Neuronal stem cell (in vitro differentiated cells): ENCODE results near the gene RTL1.

Experiments used
- DNase-seq: peaks from one replicate; pipeline ENCODE4 v3.0.0-alpha.2; 2013; ENCODE audit warnings: low spot score
- H2AFZ ChIP-seq: one replicate; pipeline ENCODE4 v1.6.1; 2013; ENCODE audit warnings: mild to moderate bottlenecking, low read length, inconsistent platforms
- H2AK5ac ChIP-seq: 2 replicates; pipeline ENCODE4 v1.6.1; 2013; ENCODE audit warnings: low read depth, mild to moderate bottlenecking, inconsistent platforms, low read length, moderate library complexity, mixed read lengths
- H2BK120ac ChIP-seq: 2 replicates; pipeline ENCODE4 v1.6.1; 2013; ENCODE audit warnings: low read depth, mild to moderate bottlenecking, inconsistent platforms, low read length, moderate library complexity, mixed read lengths
- H2BK12ac ChIP-seq: one replicate; pipeline ENCODE4 v1.6.1; 2013; ENCODE audit warnings: low read length, inconsistent platforms
- H2BK15ac ChIP-seq: 2 replicates; pipeline ENCODE4 v1.6.1; 2013; ENCODE audit warnings: mild to moderate bottlenecking, low read length, inconsistent platforms, mixed read lengths
- H2BK5ac ChIP-seq: one replicate; pipeline ENCODE4 v1.6.1; 2013; ENCODE audit warnings: inconsistent platforms, mild to moderate bottlenecking, low read length, moderate library complexity
- H3K14ac ChIP-seq: one replicate; pipeline ENCODE4 v1.6.1; 2013; ENCODE audit warnings: low read length, inconsistent platforms
- H3K18ac ChIP-seq: 2 replicates; pipeline ENCODE4 v1.6.1; 2013; ENCODE audit warnings: low read length, inconsistent platforms
- H3K23ac ChIP-seq: 2 replicates; pipeline ENCODE4 v1.6.1; 2013; ENCODE audit warnings: low read depth, mild to moderate bottlenecking, mixed read lengths, low read length, inconsistent platforms; ENCODE audit not compliant: poor library complexity
- H3K27ac ChIP-seq: replicated peaks from 3 replicates; pipeline ENCODE4 v1.5.1; 2013; ENCODE audit warnings: low read length, inconsistent platforms
- H3K27me3 ChIP-seq, 3 experiments: 2 replicates each; pipeline ENCODE4 v1.6.1; 2013; ENCODE audit warnings: low read length in 3 of 3, mild to moderate bottlenecking in 2 of 3, inconsistent platforms in 1 of 3, low read depth in 1 of 3, mixed read lengths in 1 of 3, moderate library complexity in 1 of 3; ENCODE audit not compliant: control insufficient read depth in 3 of 3, insufficient read depth in 3 of 3
- H3K36me3 ChIP-seq, 2 donors: replicated peaks in 1 of 2; 2 replicates each; pipeline ENCODE4 v1.6.1; 2013; ENCODE audit warnings: low read length in 2 of 2; ENCODE audit not compliant: control insufficient read depth in 2 of 2, insufficient read depth in 2 of 2
- H3K4ac ChIP-seq: 2 replicates; pipeline ENCODE4 v1.6.1; 2013; ENCODE audit warnings: inconsistent platforms, mild to moderate bottlenecking, low read length, moderate library complexity
- H3K4me1 ChIP-seq, 2 donors: 1 replicate in 1 of 2; 2 replicates in 1 of 2; pipeline ENCODE4 v1.6.1; 2013; ENCODE audit warnings: low read length in 2 of 2, low read depth in 1 of 2; ENCODE audit not compliant: control insufficient read depth in 2 of 2, insufficient read depth in 1 of 2
- H3K4me2 ChIP-seq: one replicate; pipeline ENCODE4 v1.6.1; 2013; ENCODE audit warnings: mild to moderate bottlenecking, low read length, inconsistent platforms; ENCODE audit not compliant: insufficient read depth, poor library complexity, severe bottlenecking
- H3K4me3 ChIP-seq, 2 donors: 2 replicates each; pipeline ENCODE4 v1.5.1; 2013; ENCODE audit warnings: low read length in 2 of 2, mild to moderate bottlenecking in 2 of 2, inconsistent platforms in 1 of 2, moderate library complexity in 1 of 2
- H3K79me1 ChIP-seq: one replicate; pipeline ENCODE4 v1.6.1; 2013; ENCODE audit warnings: low read depth, mild to moderate bottlenecking, inconsistent platforms, low read length, moderate library complexity
- H3K9ac ChIP-seq: one replicate; pipeline ENCODE4 v1.6.1; 2013; ENCODE audit warnings: mild to moderate bottlenecking, low read depth, low read length, inconsistent platforms; ENCODE audit not compliant: poor library complexity
- H3K9me3 ChIP-seq, 2 donors: replicated peaks in 1 of 2; 2 replicates each; pipeline versions ENCODE3 to v1.6.1; 2013; ENCODE audit warnings: low read length in 2 of 2, mild to moderate bottlenecking in 2 of 2, inconsistent platforms in 1 of 2, low read depth in 1 of 2, mixed read lengths in 1 of 2, moderate library complexity in 1 of 2; ENCODE audit not compliant: control insufficient read depth in 2 of 2, insufficient read depth in 1 of 2
- H4K8ac ChIP-seq: one replicate; pipeline ENCODE4 v1.6.1; 2013; ENCODE audit warnings: low read depth, mild to moderate bottlenecking, inconsistent platforms, low read length, moderate library complexity
- H4K91ac ChIP-seq: one replicate; pipeline ENCODE4 v1.6.1; 2013; ENCODE audit warnings: low read length, low read depth, mild to moderate bottlenecking, inconsistent platforms; ENCODE audit not compliant: poor library complexity
- WGBS, 2 donors: extraction: QIAGEN DNeasy Blood & Tissue Kit; methylation state at CpG; one replicate each; pipeline ENCODE4 v1.1.7; 2013; ENCODE audit warnings: missing lambda C conversion rate in 2 of 2, mixed read lengths in 1 of 2; ENCODE audit not compliant: insufficient read length in 2 of 2, insufficient replicate concordance in 1 of 2; ENCODE audit errors: extremely low coverage in 2 of 2; 5-methylcytosine and 5-hydroxymethylcytosine counted together

The RTL1 gene

GRCh38 chr14:100879194-100879593, 24.3 kb downstream of the RTL1 start:
- H3K36me3 ChIP-seq, result peaks cover 0 to 10% of the 10 kb centered on the region in 2 donors
- peaks cover 6 to 31% of the 10 kb centered on the region in 2 donors for H3K9me3 ChIP-seq
- no CpG with 5 or more reads among the region's 8 CpGs for WGBS, 2 donors
- H4K8ac ChIP-seq, result no peak overlapping the region
- H3K4me3 ChIP-seq, result no peak overlapping the region
- no peak overlapping the region for H3K27ac ChIP-seq
- peaks cover 0 to 4% (median 0%) of the 10 kb centered on the region in 3 experiments for H3K27me3 ChIP-seq
- H2BK12ac ChIP-seq, result peak overlapping the region; percentile 87
- H3K18ac ChIP-seq, result peak overlapping the region; percentile 91
- peaks cover 0 to 6% of the 10 kb centered on the region in 2 donors for H3K4me1 ChIP-seq
- peak overlapping the region; percentile 92 for H2BK5ac ChIP-seq
- no peak overlapping the region for H3K14ac ChIP-seq
- H3K79me1 ChIP-seq, result no peaks in the 10 kb centered on the region
- H3K4ac ChIP-seq, result peak overlapping the region; percentile 71
- H2BK120ac ChIP-seq, result peak overlapping the region; percentile 48
- H3K9ac ChIP-seq, result no peak overlapping the region
- H2AFZ ChIP-seq, result no peak overlapping the region
- no peak overlapping the region for H4K91ac ChIP-seq
- peak overlapping the region; percentile 47 for H2BK15ac ChIP-seq
- DNase-seq, result no peak
- peak overlapping the region; percentile 100 for H2AK5ac ChIP-seq
- H3K23ac ChIP-seq, result peak overlapping the region; percentile 31
- H3K4me2 ChIP-seq, result no peak overlapping the region

DNA sequence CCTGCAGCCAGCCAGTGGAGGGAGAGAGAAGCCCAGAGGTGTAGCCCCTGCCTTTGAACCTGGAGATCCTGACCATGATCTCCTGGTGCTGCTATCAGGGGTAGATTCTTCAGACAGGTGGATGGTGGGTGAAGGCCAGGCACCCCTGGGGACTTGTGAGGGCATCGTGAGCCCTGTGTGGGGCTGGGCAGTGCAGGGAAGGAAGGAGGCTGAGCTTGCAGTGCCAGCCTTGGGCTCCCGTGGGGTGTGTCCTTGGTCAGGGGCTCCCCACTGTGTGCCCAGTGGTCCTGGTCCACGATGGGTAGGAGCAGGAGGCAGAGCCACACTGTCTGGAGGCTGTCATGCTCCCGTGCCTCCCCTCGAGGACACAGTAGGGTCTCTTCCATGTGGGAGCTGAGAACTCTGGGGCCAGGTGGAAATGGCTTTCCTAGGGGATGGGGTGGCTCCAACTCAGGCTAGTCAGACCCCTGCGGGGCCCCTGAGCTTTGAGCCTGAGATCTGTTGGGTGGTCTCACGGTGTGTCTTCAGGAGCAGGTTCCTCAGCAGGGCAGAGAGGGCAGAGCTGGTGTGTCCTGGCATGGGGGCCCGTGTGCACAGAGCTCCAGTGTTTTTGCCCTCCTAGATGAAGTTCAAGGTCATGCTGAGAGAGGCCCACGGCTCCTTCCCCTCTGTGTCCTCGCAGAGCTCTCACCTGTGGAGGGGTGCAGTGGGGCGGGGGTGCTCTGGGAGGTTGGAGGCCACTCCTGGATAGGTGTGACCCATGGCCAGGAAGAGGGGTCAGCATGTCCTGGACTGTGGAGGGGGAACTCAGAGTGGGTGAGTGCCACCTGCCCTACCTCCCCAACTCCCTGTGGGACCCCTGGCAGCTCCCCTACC, 25.0 kb downstream of the RTL1 start:
- no peak for DNase-seq
- Histone ChIP-seq H3K79me1 (no peaks in the 10 kb centered on the region), H4K8ac (no peak overlapping the region), H3K14ac (no peak overlapping the region), H3K4ac (peak overlapping the region; percentile 71), H3K27me3 (peaks cover 0 to 4% (median 0%) of the 10 kb centered on the region in 3 experiments), H2BK5ac (peak overlapping the region; percentile 92), H4K91ac (peak overlapping the region; percentile 94), H2AK5ac (peak overlapping the region; percentile 100), H2AFZ (no peak overlapping the region), H2BK15ac (peak overlapping the region; percentile 47), H3K18ac (peak overlapping the region; percentile 91), H3K4me3 (no peak overlapping the region), H3K36me3 (peaks cover 0 to 5% of the 10 kb centered on the region in 2 donors), H3K23ac (peak overlapping the region; percentile 6), H3K27ac (no peak overlapping the region), H2BK12ac (peak overlapping the region; percentile 87), H3K9me3 (peaks cover 6 to 26% of the 10 kb centered on the region in 2 donors), H3K4me2 (no peak overlapping the region), H3K4me1 (peaks cover 0 to 6% of the 10 kb centered on the region in 2 donors), H2BK120ac (peak overlapping the region; percentile 48), H3K9ac (no peak overlapping the region)
- WGBS, 2 donors, result no CpG with 5 or more reads among the region's 11 CpGs

DNA sequence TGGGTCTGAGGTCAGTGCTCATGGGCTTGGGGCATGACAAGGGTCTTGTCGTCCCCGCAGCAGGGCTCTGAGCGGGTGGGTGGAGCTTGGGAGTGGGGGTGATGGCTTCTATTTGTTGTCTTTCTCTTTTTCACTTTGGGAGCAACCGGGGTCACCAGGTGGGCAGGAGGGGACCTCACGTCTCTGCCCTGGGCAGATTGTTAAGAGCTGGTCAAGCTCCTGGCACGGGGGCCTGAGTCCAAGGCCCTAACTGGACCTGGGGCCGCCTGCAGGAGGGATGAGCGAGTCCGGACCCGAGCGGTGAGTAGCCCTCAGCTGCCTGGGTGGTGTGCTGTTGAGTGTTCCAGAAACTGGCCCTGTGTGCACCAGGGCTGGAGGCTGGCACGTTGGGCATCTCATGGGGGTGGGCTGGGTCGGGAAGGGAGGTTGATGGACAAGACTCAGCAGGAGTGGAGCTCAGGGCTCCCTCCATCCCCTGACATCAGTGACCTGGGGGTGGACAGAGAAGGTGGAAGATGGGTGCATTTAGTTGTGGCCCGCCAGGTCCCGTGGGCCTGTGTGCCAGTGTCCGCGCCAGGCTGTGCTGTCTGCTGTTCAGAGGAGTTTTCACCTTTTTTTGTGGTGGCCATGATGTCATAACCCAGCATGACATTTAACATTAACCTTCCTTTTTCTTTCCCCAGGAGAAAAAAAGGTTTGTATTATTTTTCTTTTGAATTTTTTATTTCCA, 27.5 kb downstream of the RTL1 start:
- peak overlapping the region; percentile 59 for H3K14ac ChIP-seq
- H3K9me3 ChIP-seq, result peaks cover 0 to 3% of the 10 kb centered on the region in 2 donors
- H3K18ac ChIP-seq, result peak overlapping the region; percentile 88
- peaks cover 0 to 6% of the 10 kb centered on the region in 2 donors for H3K4me1 ChIP-seq
- H3K27me3 ChIP-seq, result peaks cover 0 to 4% (median 0%) of the 10 kb centered on the region in 3 experiments
- H4K8ac ChIP-seq, result no peak overlapping the region
- H3K4me2 ChIP-seq, result no peak overlapping the region
- H3K9ac ChIP-seq, result peak overlapping the region; percentile 32
- H2AFZ ChIP-seq, result no peak overlapping the region
- H2BK5ac ChIP-seq, result peak overlapping the region; percentile 33
- peak overlapping the region; percentile 38 for H4K91ac ChIP-seq
- no peak overlapping the region for H3K27ac ChIP-seq
- no peak overlapping the region for H3K23ac ChIP-seq
- peak overlapping the region; percentile 100 for H2AK5ac ChIP-seq
- peak overlapping the region; percentile 58 for H3K4ac ChIP-seq
- H3K4me3 ChIP-seq, result no peak overlapping the region
- H2BK15ac ChIP-seq, result peak overlapping the region; percentile 99
- no peaks in the 10 kb centered on the region for H3K36me3 ChIP-seq
- H3K79me1 ChIP-seq, result no peaks in the 10 kb centered on the region
- peak overlapping the region; percentile 93 for H2BK12ac ChIP-seq
- H2BK120ac ChIP-seq, result peak overlapping the region; percentile 93
- WGBS, 2 donors, result no CpG with 5 or more reads among the region's 17 CpGs
- DNase-seq, result no peak
